Measurements from ENCODE around the gene P4HB. TPM values are rescaled to one million over a fixed set of nuclear protein-coding genes. Genes with fewer than 3 reads are reported as not detected.
A peak's percentile ranks its signal among the peaks of the same experiment; 100 is the strongest.

The P4HB gene
- total and polyA plus RNA-seq, 12 donors, result 546 to 2,717 (median 934) TPM

DNA sequence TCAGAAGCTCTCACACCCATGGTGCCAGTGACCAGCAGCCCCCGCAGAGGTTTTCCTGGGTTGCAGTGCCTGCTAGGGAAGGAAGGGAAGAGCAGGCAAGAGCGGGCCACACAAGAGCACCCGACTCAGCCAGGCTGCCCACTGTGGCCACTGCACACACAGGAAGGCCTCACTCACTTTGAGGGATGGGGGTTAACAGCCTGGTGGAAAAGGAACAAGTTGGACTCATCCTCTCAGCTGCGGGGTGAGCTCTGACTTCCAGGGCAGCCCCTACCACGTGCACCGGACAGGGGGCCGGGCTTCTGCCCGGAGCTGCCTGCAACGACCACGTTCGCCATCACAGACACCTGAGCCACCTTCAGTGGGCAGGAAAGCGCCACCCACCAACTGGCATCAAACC is 8.1 kb downstream of the P4HB start:
- DNase-seq, result no peak
- H3K36me3 ChIP-seq (replicated peaks in 1 of 2), result peaks cover 0 to 90% of the 10 kb centered on the region in 2 donors
- no peak for TF ChIP-seq POLR2A (IDR thresholded peaks at IDR 0.05)
- TF ChIP-seq, protein P1, sequence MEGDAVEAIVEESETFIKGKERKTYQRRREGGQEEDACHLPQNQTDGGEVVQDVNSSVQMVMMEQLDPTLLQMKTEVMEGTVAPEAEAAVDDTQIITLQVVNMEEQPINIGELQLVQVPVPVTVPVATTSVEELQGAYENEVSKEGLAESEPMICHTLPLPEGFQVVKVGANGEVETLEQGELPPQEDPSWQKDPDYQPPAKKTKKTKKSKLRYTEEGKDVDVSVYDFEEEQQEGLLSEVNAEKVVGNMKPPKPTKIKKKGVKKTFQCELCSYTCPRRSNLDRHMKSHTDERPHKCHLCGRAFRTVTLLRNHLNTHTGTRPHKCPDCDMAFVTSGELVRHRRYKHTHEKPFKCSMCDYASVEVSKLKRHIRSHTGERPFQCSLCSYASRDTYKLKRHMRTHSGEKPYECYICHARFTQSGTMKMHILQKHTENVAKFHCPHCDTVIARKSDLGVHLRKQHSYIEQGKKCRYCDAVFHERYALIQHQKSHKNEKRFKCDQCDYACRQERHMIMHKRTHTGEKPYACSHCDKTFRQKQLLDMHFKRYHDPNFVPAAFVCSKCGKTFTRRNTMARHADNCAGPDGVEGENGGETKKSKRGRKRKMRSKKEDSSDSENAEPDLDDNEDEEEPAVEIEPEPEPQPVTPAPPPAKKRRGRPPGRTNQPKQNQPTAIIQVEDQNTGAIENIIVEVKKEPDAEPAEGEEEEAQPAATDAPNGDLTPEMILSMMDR (IDR thresholded peaks at IDR 0.05), result no peak
- H3K27ac ChIP-seq, result no peak overlapping the region
- no peak overlapping the region for H3K4me3 ChIP-seq
- peaks cover 0 to 23% of the 10 kb centered on the region in 2 donors for H3K4me1 ChIP-seq (replicated peaks in 1 of 2)
- H3K9me3 ChIP-seq (replicated peaks in 1 of 3), result no peaks in the 10 kb centered on the region
- intact Hi-C loops (cut with DNase I), result no loop called here
- no peaks in the 10 kb centered on the region for H3K27me3 ChIP-seq
- WGBS, 4 donors, result 89 to 96% (median 92%) methylated on average over 6 to 12 of the region's 12 CpGs

DNA sequence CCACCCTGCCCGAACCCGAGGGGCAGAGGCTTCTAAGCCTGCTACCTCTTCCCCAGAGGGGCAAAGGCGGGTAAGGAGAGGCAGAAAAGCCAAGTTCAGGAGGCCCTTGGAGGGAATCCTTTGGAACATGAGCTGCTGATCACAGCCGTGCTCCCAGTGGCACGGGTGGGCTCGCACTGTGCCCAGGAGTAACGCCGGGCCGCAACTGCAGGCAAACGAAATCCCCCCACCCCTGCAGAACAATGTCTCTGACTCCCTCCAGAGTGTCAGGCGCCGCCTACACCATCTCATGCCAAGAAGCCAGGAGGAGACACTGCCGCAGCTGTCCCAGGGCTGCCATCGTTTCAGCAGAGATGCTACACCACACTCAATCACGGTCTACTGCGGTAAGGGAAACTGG is 8.9 kb downstream of the P4HB start:
- WGBS, 4 donors, result 85 to 97% (median 89%) methylated on average over 5 to 16 of the region's 16 CpGs
- no peaks in the 10 kb centered on the region for H3K27me3 ChIP-seq
- H3K4me1 ChIP-seq (replicated peaks in 1 of 2), result peaks cover 0 to 16% of the 10 kb centered on the region in 2 donors
- no peak overlapping the region for H3K4me3 ChIP-seq
- no peaks in the 10 kb centered on the region for H3K9me3 ChIP-seq (replicated peaks in 1 of 3)
- TF ChIP-seq, protein P1 (IDR thresholded peaks at IDR 0.05), result no peak
- no peak for TF ChIP-seq POLR2A (IDR thresholded peaks at IDR 0.05)
- no peak overlapping the region for H3K27ac ChIP-seq
- no peak for DNase-seq
- H3K36me3 ChIP-seq (replicated peaks in 1 of 2), result peaks cover 0 to 90% of the 10 kb centered on the region in 2 donors
- intact Hi-C loops (cut with DNase I), result no loop called here

DNA sequence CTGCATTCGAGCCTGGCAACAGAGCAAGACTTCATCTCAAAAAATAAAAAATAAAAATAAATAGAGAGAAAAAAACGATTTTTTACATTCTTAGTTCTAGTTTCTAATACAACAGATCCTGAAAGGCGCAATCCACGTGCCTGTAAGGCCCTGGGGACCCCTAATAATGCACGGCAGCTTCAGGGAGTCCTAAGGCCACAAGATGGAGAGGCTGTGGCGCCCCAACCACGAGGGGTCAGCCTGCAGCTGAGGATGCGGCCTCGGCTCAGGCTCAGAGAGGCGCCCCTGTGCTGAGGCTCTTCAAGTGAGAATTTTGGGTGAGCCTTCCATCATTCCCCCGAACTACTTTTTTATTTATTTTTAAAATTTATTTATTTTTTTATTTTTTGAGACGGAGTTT is 10.9 kb downstream of the P4HB start:
- Histone ChIP-seq H3K9me3 (replicated peaks in 1 of 3) (no peaks in the 10 kb centered on the region), H3K36me3 (replicated peaks in 1 of 2) (peaks cover 0 to 92% of the 10 kb centered on the region in 2 donors), H3K4me1 (replicated peaks in 1 of 2) (no peaks in the 10 kb centered on the region), H3K27me3 (no peaks in the 10 kb centered on the region), H3K27ac (no peak overlapping the region), H3K4me3 (no peak overlapping the region)
- DNase-seq, result no peak
- 90 to 95% (median 94%) methylated on average over 12 of the region's 12 CpGs for WGBS, 4 donors
- TF ChIP-seq, protein P1 (IDR thresholded peaks at IDR 0.05), result no peak
- no peak for TF ChIP-seq POLR2A (IDR thresholded peaks at IDR 0.05)
- intact Hi-C loops (cut with DNase I), result no loop called here

DNA sequence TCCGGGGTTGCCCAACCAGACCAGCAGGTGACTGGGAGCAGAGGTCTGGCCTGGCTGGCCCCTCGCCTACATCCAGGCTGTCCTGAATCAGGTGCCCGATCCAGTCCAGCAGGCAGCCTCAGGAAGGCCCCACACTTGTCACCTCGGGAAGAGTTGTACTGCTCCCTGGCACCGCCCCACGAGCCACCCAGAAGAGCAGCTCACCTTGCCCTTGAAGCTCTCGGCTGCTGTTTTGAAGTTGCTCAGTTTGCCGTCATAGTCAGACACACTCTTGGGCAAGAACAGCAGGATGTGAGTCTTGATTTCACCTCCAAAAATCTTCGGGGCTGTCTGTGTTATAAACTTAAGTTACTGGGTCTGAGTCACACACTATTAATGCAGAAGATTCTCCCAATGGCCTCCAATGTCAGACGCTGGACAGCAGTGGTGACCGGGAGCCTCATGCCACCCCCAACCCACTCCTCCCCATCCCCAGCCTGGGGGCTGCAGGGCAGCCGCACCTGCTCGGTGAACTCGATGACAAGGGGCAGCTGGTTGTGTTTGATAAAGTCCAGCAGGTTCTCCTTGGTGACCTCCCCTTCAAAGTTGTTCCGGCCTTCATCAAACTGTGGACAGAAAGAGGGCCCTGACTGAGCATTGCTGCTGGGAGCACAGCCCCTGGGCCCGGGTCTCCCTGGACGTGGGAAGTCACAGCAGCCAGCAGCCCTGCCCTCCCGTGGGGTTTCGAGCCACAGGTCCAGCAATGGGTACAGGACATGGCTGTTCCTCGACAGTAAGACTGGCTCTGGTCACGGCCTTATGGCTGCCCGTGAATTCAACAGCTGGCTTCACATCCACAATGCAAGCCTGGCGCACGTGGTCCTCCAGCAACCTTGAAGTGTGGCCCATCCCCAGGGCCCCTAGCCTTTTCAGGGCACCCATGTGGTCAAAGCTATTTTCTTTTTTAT is 13.3 kb downstream of the P4HB start:
- TF ChIP-seq POLR2A (IDR thresholded peaks at IDR 0.05), result no peak
- TF ChIP-seq, protein P1 (IDR thresholded peaks at IDR 0.05), result no peak
- intact Hi-C loops (cut with DNase I), result no loop called here
- 72 to 85% (median 74%) methylated on average over 13 to 24 of the region's 24 CpGs for WGBS, 4 donors

More for the DNA sequence above, 13.3 kb downstream of the P4HB start:
- DNase-seq, result peak in 3 of 7 donors; percentile 48 to 62 (median 52)
- H3K27me3 ChIP-seq, result no peaks in the 10 kb centered on the region
- H3K27ac ChIP-seq, result peak overlapping the region in 3 of 5 donors; percentile 9 to 71 (median 49)
- no peaks in the 10 kb centered on the region for H3K9me3 ChIP-seq (replicated peaks in 1 of 3)
- peaks cover 0 to 81% of the 10 kb centered on the region in 2 donors for H3K36me3 ChIP-seq (replicated peaks in 1 of 2)
- H3K4me1 ChIP-seq (replicated peaks in 1 of 2), result peaks cover 4 to 18% of the 10 kb centered on the region in 2 donors
- H3K4me3 ChIP-seq, result no peak overlapping the region
